WTC11 (cell line): ENCODE measurements around the gene TMA7B. TPM values are rescaled to one million over a fixed set of nuclear protein-coding genes. Genes with fewer than 3 reads are reported as not detected.

Source experiments
- ATAC-seq: fragments of 200-7000 bp; cut with Tn5 transposase; 2 replicates; pipeline ENCODE4 v1.10.0; 2021; ENCODE audit warnings: mild to moderate bottlenecking, moderate library complexity
- CTCF ChIA-PET: fragments of 300-600 bp; sonication (Branson Sonifier 250); formaldehyde crosslinking; loops from one replicate; lab custom pipeline; 2021; ENCODE audit warnings: antibody characterized with exemption; lab: Charles Lee
- POLR2A ChIA-PET: fragments of 350-600 bp; sonication (Branson Sonifier 250); formaldehyde crosslinking; loops from one replicate; lab custom pipeline; 2021; ENCODE audit warnings: antibody characterized with exemption; lab: Charles Lee
- DNase-seq: peaks from one replicate; pipeline ENCODE4 v3.0.0; 2021; ENCODE audit warnings: low spot score
- H3K27ac Mint-ChIP-seq: 2 replicates; pipeline ENCODE4 v1.8.0; 2021; ENCODE audit warnings: mixed read lengths
- H3K27me3 Mint-ChIP-seq: 2 replicates; pipeline ENCODE4 v1.8.0; 2021; ENCODE audit warnings: low read depth, mild to moderate bottlenecking, moderate library complexity, mixed read lengths
- H3K36me3 Mint-ChIP-seq: 2 replicates; pipeline ENCODE4 v1.8.0; 2021; ENCODE audit warnings: mixed read lengths
- H3K4me1 Mint-ChIP-seq: 2 replicates; pipeline ENCODE4 v1.8.0; 2022; ENCODE audit warnings: mixed read lengths
- H3K4me3 Mint-ChIP-seq: 2 replicates; pipeline ENCODE4 v1.8.0; 2021; ENCODE audit warnings: mild to moderate bottlenecking, moderate library complexity, mixed read lengths
- H3K9me3 Mint-ChIP-seq: 2 replicates; pipeline ENCODE4 v1.8.0; 2021; ENCODE audit warnings: mixed read lengths
- GTF2I ChIP-seq: fragments of 250-450 bp; sonication (Bioruptor Pico); conservative IDR thresholded peaks from 2 replicates; pipeline ENCODE4 v1.4.0; 2021; ENCODE audit warnings: mild to moderate bottlenecking
- JAZF1 ChIP-seq: fragments of 250-450 bp; sonication (Bioruptor Pico); IDR thresholded peaks from 2 replicates; pipeline ENCODE4 v1.9.0; 2021; ENCODE audit warnings: moderate library complexity, mild to moderate bottlenecking, inconsistent platforms
- MXD4 ChIP-seq: fragments of 250-450 bp; sonication (Bioruptor Pico); IDR thresholded peaks from 2 replicates; pipeline ENCODE4 v1.8.0; 2021; ENCODE audit warnings: mild to moderate bottlenecking, moderate library complexity, borderline replicate concordance
- MYBL2 ChIP-seq: sonication (generic); formaldehyde crosslinking; IDR thresholded peaks from 2 replicates; pipeline ENCODE4 v1.8.1; 2023; ENCODE audit warnings: mild to moderate bottlenecking, moderate library complexity, missing genetic modification reagents
- NFATC4 ChIP-seq: fragments of 250-450 bp; sonication (Bioruptor Pico); IDR thresholded peaks from 2 replicates; pipeline ENCODE4 v1.9.0; 2021; ENCODE audit warnings: mild to moderate bottlenecking
- RELA ChIP-seq: sonication (generic); formaldehyde crosslinking; IDR thresholded peaks from 2 replicates; pipeline ENCODE4 v1.8.1; 2022; ENCODE audit warnings: missing genetic modification reagents, mild to moderate bottlenecking, borderline replicate concordance
- TCF7 ChIP-seq: sonication (generic); formaldehyde crosslinking; IDR thresholded peaks from 2 replicates; pipeline ENCODE4 v1.8.0; 2022; ENCODE audit warnings: mild to moderate bottlenecking, low read depth, missing genetic modification reagents, moderate library complexity
- ZNF219 ChIP-seq: sonication (generic); formaldehyde crosslinking; IDR thresholded peaks from 2 replicates; pipeline ENCODE4 v1.8.0; 2023; ENCODE audit warnings: missing genetic modification reagents, mild to moderate bottlenecking, borderline replicate concordance
- ZNF396 ChIP-seq: fragments of 250-450 bp; sonication (Bioruptor Pico); IDR thresholded peaks from 2 replicates; pipeline ENCODE4 v1.8.0; 2021; ENCODE audit warnings: mild to moderate bottlenecking, moderate library complexity, borderline replicate concordance
- total RNA-seq: library from RNA; stranded (reverse); gene quantifications from 3 replicates; pipeline ENCODE4 v1.2.3, GENCODE V29; 2021
- TF ChIP-seq, protein P1 (sequence below): sonication (generic); formaldehyde crosslinking; conservative IDR thresholded peaks from 2 replicates; pipeline ENCODE4 v1.8.1; 2023; ENCODE audit warnings: mild to moderate bottlenecking, low read depth, missing genetic modification reagents, moderate library complexity
- TF ChIP-seq, protein P2 (sequence below): sonication (generic); formaldehyde crosslinking; conservative IDR thresholded peaks from 2 replicates; pipeline ENCODE4 v1.8.1; 2022; ENCODE audit warnings: mild to moderate bottlenecking, missing genetic modification reagents
- TF ChIP-seq, protein P3 (sequence below): sonication (generic); formaldehyde crosslinking; IDR thresholded peaks from 2 replicates; pipeline ENCODE4 v1.8.1; 2023; ENCODE audit warnings: mild to moderate bottlenecking, missing genetic modification reagents, moderate library complexity
- TF ChIP-seq, protein P4 (sequence below): sonication (generic); formaldehyde crosslinking; IDR thresholded peaks from 2 replicates; pipeline ENCODE4 v1.8.1; 2022; ENCODE audit warnings: missing genetic modification reagents, borderline replicate concordance
- TF ChIP-seq, protein P5 (sequence below): sonication (generic); formaldehyde crosslinking; IDR thresholded peaks from 2 replicates; pipeline ENCODE4 v1.8.0; 2022; ENCODE audit warnings: mild to moderate bottlenecking, missing genetic modification reagents
- TF ChIP-seq, protein P6 (sequence below): sonication (generic); formaldehyde crosslinking; IDR thresholded peaks from 2 replicates; pipeline ENCODE4 v1.8.0; 2022; ENCODE audit warnings: mild to moderate bottlenecking, missing genetic modification reagents

Gene TMA7B
- total RNA-seq, 1 experiment from 2014 or later: not detected

DNA sequence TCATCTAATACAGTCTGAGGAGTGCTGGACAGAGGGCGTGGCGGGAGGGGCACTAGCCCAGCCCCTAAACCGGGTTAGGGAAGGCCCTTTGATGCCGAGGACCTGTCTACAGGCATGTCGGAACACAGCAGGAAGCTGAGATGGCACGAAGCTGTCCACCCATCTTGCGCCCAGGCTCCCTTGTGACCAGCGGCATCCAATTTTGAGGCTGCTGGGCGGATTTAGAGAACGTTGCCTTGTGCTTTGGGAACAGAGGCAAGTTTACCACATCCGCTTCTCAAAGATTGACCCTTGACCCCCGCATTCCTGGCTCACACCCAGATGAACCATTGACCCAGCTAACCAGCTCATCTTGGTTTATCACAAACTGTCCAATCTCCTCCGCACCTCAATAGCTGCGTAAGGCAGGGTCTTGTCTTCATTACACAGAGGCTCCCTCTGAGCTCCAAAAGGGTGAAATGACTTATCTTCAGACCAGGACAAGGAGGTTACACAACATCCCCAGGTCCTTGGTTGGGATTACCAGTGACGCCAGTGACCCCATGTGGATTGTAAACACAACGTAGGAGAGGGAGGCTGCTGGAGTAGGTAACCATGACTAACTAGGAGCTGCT lies 39.1 kb downstream of the TMA7B start (continued):
- TF ChIP-seq GTF2I: no peak

DNA sequence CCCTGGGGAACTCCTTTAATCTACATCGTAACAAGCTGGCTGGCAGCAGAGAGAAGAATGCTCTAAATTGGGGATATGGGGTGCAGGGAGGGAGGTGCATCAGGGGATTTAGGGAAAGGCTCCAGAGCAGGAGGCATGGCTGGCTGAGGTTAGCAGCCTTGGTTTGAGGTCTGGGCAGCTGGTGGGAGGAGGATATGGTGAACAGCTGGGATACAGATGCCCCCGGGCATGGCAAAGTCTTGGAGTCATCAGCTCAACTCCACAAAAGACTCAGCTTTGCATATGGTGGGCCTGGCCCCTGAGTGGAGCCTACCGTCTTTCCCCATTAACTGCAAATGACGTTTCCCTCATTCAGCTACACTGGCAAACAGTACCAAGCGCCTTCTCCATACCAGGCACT lies 40.0 kb downstream of the TMA7B start:
- ATAC-seq (no peak), DNase-seq (no peak)
- ChIA-PET CTCF (interaction anchor here (1.1 to 5.3 kb wide), 8 partner anchors 9 to 67 kb away, joined by 3 to 29 read pairs (median 10); no protein-coding TSS in a partner anchor), POLR2A (no interaction called here)
- Mint-ChIP-seq H3K27ac (no peak overlapping the region), H3K9me3 (no peaks in the 10 kb centered on the region), H3K4me3 (peak overlapping the region; percentile 25), H3K4me1 (peaks cover 89% of the 10 kb centered on the region), H3K36me3 (peaks cover 13% of the 10 kb centered on the region; the same call in 1 of the 2 replicates), H3K27me3 (no peaks in the 10 kb centered on the region)
- TF ChIP-seq JAZF1 (no peak), TCF7 (CRISPR knock-in tag) (no peak), ZNF396 (CRISPR knock-in tag) (no peak), NFATC4 (CRISPR knock-in tag) (no peak), ZNF219 (no peak), MXD4 (CRISPR knock-in tag) (no peak), RELA (CRISPR knock-in tag) (no peak), MYBL2 (no peak)
- TF ChIP-seq, protein P1, sequence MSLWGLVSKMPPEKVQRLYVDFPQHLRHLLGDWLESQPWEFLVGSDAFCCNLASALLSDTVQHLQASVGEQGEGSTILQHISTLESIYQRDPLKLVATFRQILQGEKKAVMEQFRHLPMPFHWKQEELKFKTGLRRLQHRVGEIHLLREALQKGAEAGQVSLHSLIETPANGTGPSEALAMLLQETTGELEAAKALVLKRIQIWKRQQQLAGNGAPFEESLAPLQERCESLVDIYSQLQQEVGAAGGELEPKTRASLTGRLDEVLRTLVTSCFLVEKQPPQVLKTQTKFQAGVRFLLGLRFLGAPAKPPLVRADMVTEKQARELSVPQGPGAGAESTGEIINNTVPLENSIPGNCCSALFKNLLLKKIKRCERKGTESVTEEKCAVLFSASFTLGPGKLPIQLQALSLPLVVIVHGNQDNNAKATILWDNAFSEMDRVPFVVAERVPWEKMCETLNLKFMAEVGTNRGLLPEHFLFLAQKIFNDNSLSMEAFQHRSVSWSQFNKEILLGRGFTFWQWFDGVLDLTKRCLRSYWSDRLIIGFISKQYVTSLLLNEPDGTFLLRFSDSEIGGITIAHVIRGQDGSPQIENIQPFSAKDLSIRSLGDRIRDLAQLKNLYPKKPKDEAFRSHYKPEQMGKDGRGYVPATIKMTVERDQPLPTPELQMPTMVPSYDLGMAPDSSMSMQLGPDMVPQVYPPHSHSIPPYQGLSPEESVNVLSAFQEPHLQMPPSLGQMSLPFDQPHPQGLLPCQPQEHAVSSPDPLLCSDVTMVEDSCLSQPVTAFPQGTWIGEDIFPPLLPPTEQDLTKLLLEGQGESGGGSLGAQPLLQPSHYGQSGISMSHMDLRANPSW: no peak
- TF ChIP-seq, protein P2, sequence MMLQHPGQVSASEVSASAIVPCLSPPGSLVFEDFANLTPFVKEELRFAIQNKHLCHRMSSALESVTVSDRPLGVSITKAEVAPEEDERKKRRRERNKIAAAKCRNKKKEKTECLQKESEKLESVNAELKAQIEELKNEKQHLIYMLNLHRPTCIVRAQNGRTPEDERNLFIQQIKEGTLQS (CRISPR knock-in tag): no peak
- TF ChIP-seq, protein P3, sequence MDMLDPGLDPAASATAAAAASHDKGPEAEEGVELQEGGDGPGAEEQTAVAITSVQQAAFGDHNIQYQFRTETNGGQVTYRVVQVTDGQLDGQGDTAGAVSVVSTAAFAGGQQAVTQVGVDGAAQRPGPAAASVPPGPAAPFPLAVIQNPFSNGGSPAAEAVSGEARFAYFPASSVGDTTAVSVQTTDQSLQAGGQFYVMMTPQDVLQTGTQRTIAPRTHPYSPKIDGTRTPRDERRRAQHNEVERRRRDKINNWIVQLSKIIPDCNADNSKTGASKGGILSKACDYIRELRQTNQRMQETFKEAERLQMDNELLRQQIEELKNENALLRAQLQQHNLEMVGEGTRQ (CRISPR knock-in tag): no peak
- TF ChIP-seq, protein P4, sequence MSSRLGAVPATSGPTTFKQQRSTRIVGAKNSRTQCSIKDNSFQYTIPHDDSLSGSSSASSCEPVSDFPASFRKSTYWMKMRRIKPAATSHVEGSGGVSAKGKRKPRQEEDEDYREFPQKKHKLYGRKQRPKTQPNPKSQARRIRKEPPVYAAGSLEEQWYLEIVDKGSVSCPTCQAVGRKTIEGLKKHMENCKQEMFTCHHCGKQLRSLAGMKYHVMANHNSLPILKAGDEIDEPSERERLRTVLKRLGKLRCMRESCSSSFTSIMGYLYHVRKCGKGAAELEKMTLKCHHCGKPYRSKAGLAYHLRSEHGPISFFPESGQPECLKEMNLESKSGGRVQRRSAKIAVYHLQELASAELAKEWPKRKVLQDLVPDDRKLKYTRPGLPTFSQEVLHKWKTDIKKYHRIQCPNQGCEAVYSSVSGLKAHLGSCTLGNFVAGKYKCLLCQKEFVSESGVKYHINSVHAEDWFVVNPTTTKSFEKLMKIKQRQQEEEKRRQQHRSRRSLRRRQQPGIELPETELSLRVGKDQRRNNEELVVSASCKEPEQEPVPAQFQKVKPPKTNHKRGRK (CRISPR knock-in tag): no peak
- TF ChIP-seq, protein P5, sequence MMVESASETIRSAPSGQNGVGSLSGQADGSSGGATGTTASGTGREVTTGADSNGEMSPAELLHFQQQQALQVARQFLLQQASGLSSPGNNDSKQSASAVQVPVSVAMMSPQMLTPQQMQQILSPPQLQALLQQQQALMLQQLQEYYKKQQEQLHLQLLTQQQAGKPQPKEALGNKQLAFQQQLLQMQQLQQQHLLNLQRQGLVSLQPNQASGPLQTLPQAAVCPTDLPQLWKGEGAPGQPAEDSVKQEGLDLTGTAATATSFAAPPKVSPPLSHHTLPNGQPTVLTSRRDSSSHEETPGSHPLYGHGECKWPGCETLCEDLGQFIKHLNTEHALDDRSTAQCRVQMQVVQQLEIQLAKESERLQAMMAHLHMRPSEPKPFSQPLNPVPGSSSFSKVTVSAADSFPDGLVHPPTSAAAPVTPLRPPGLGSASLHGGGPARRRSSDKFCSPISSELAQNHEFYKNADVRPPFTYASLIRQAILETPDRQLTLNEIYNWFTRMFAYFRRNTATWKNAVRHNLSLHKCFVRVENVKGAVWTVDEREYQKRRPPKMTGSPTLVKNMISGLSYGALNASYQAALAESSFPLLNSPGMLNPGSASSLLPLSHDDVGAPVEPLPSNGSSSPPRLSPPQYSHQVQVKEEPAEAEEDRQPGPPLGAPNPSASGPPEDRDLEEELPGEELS (CRISPR knock-in tag): no peak
- TF ChIP-seq, protein P6, sequence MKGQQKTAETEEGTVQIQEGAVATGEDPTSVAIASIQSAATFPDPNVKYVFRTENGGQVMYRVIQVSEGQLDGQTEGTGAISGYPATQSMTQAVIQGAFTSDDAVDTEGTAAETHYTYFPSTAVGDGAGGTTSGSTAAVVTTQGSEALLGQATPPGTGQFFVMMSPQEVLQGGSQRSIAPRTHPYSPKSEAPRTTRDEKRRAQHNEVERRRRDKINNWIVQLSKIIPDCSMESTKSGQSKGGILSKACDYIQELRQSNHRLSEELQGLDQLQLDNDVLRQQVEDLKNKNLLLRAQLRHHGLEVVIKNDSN (CRISPR knock-in tag): no peak
